B cell (primary cell): ENCODE results near the gene GGA3. TPM values are rescaled to one million over a fixed set of nuclear protein-coding genes. Genes with fewer than 3 reads are reported as not detected.

Source experiments
- ATAC-seq: fragments of 200-7000 bp; cut with Tn5 transposase; one replicate; pipeline ENCODE4 v1.10.0; 2021; ENCODE audit warnings: low read depth, mild to moderate bottlenecking, moderate number of reproducible peaks, moderate library complexity
- CTCF ChIA-PET: fragments of 350-600 bp; sonication (Branson Sonifier 250); formaldehyde crosslinking; loops from one replicate; lab custom pipeline; 2021; ENCODE audit warnings: antibody characterized with exemption, inconsistent platforms; lab: Charles Lee
- POLR2A ChIA-PET: fragments of 350-600 bp; sonication (Branson Sonifier 250); formaldehyde crosslinking; loops from one replicate; lab custom pipeline; 2021; ENCODE audit warnings: antibody characterized with exemption; lab: Charles Lee
- DNase-seq: peaks from one replicate; pipeline ENCODE4 v3.0.0; 2013
- H2AFZ ChIP-seq: 2 replicates; pipeline ENCODE4 v1.6.1; 2012; ENCODE audit warnings: mild to moderate bottlenecking, low read depth, low read length; ENCODE audit not compliant: insufficient read depth, poor library complexity, severe bottlenecking
- H3K27ac ChIP-seq, 2 donors: 1 replicate in 1 of 2; 2 replicates in 1 of 2; pipeline ENCODE4 v1.5.1; 2012 to 2013; ENCODE audit warnings: low read length in 2 of 2, mild to moderate bottlenecking in 2 of 2, moderate library complexity in 1 of 2
- H3K27me3 ChIP-seq, 4 experiments: fragments of 200-600 bp in 1 of 4; sonication (generic) in 1 of 4; replicated peaks in 1 of 4; 1 replicate in 2 of 4; 2 replicates in 2 of 4; pipeline versions ENCODE4 v1.6.1 to v1.7.0; 2013 to 2016; ENCODE audit warnings: low read length in 3 of 4, mild to moderate bottlenecking in 2 of 4, mixed read lengths in 1 of 4, moderate library complexity in 1 of 4; ENCODE audit not compliant: insufficient read depth in 4 of 4, control insufficient read depth in 3 of 4; ENCODE audit errors: control extremely low read depth in 1 of 4
- H3K36me3 ChIP-seq, 2 experiments: replicated peaks in 1 of 2; 1 replicate in 1 of 2; 2 replicates in 1 of 2; pipeline versions ENCODE4 v1.6.1 to v1.7.1; 2013; ENCODE audit warnings: low read length in 1 of 2; ENCODE audit not compliant: insufficient read depth in 2 of 2, control insufficient read depth in 1 of 2; ENCODE audit errors: control extremely low read depth in 1 of 2, extremely low read depth in 1 of 2
- H3K4me1 ChIP-seq, 2 donors: fragments of 200-600 bp in 1 of 2; sonication (generic) in 1 of 2; 1 replicate in 1 of 2; 2 replicates in 1 of 2; pipeline versions ENCODE4 v1.5.1 to v1.6.1; 2013 to 2017; ENCODE audit warnings: low read length in 2 of 2; ENCODE audit not compliant: control insufficient read depth in 2 of 2, insufficient read depth in 2 of 2
- H3K4me2 ChIP-seq: replicated peaks from 2 replicates; pipeline ENCODE3; 2012; ENCODE audit warnings: mild to moderate bottlenecking, low read depth, low read length; ENCODE audit not compliant: poor library complexity, severe bottlenecking
- H3K4me3 ChIP-seq, 5 experiments: fragments of 200-600 bp in 1 of 5; sonication (generic) in 1 of 5; 1 replicate in 3 of 5; 2 replicates in 2 of 5; pipeline versions ENCODE4 v1.5.1 to v1.7.0; 2011 to 2016; ENCODE audit warnings: low read length in 4 of 5, mild to moderate bottlenecking in 4 of 5, low read depth in 2 of 5, control low read depth in 1 of 5, moderate library complexity in 1 of 5; ENCODE audit not compliant: insufficient read depth in 1 of 5; ENCODE audit errors: control extremely low read depth in 1 of 5, extremely low read depth in 1 of 5
- H3K79me2 ChIP-seq: fragments of 200-600 bp; sonication (generic); one replicate; pipeline ENCODE4 v1.6.0; 2016; ENCODE audit warnings: low read length; ENCODE audit not compliant: control insufficient read depth, insufficient read depth
- H3K9ac ChIP-seq: fragments of 200-600 bp; sonication (generic); 2 replicates; pipeline ENCODE4 v1.6.1; 2017; ENCODE audit warnings: mild to moderate bottlenecking, low read length, moderate library complexity
- H3K9me3 ChIP-seq, 3 donors: one replicate each; pipeline versions ENCODE4 v1.6.1 to v1.7.1; 2013; ENCODE audit warnings: low read length in 2 of 3; ENCODE audit not compliant: control insufficient read depth in 2 of 3, insufficient read depth in 1 of 3; ENCODE audit errors: control extremely low read depth in 1 of 3
- H4K20me1 ChIP-seq: 2 replicates; pipeline ENCODE4 v1.6.0; 2012; ENCODE audit warnings: mild to moderate bottlenecking, low read length; ENCODE audit not compliant: insufficient read depth, control insufficient read depth, poor library complexity, severe bottlenecking
- H3K27ac Mint-ChIP-seq: one replicate; pipeline ENCODE4 v1.8.0; 2021; ENCODE audit warnings: mixed read lengths
- H3K27me3 Mint-ChIP-seq: one replicate; pipeline ENCODE4 v1.8.0; 2021; ENCODE audit warnings: mixed read lengths
- H3K4me1 Mint-ChIP-seq: one replicate; pipeline ENCODE4 v1.8.0; 2021; ENCODE audit warnings: mixed read lengths
- H3K4me3 Mint-ChIP-seq: one replicate; pipeline ENCODE4 v1.8.0; 2021; ENCODE audit warnings: mixed read lengths
- H3K9me3 Mint-ChIP-seq: one replicate; pipeline ENCODE4 v1.8.0; 2022; ENCODE audit warnings: mixed read lengths; ENCODE audit not compliant: insufficient read depth
- CTCF ChIP-seq: fragments of 200-600 bp; IDR thresholded peaks from one replicate; pipeline ENCODE4 v1.8.0; 2022; ENCODE audit warnings: antibody characterized with exemption, mild to moderate bottlenecking
- EZH2 ChIP-seq: IDR thresholded peaks from 2 replicates; pipeline ENCODE4 v1.6.1; 2012; ENCODE audit warnings: borderline replicate concordance, low read depth, mild to moderate bottlenecking, moderate library complexity, low read length; ENCODE audit not compliant: insufficient read depth, poor library complexity, severe bottlenecking
- WGBS: methylation state at CpG from one replicate; pipeline ENCODE4 v1.1.5; 2013; ENCODE audit warnings: missing lambda C conversion rate; ENCODE audit not compliant: insufficient coverage; 5-methylcytosine and 5-hydroxymethylcytosine counted together
- intact Hi-C: fragments of 100-400 bp; cut with micrococcal nuclease; formaldehyde crosslinking; loops from one replicate; pipeline ENCODE4 v1.10.0; 2022
- polyA plus RNA-seq: library from polyadenylated mRNA; depleted of rRNA; stranded (reverse); fragments of >200 nt; gene quantifications from 2 replicates; pipeline ENCODE4 v1.2.3, GENCODE V29; 2012
- total RNA-seq, 2 donors: library from RNA; stranded (reverse); fragments of 120-200 nt in 1 of 2; gene quantifications; 1 replicate in 1 of 2; 2 replicates in 1 of 2; pipeline versions ENCODE4 v1.2.3 to v1.2.4, GENCODE V29; 2013 to 2022

GGA3 gene
- total and polyA plus RNA-seq, 2 donors (not counting 1 experiment from before 2014, with no cell fraction given) = 109 to 135 TPM

GRCh38 chr17:75271233-75271954, 10.0 kb upstream of the GGA3 start:
- H3K27ac Mint-ChIP-seq = peak overlapping the region; percentile 82
- POLR2A ChIA-PET = interaction anchor here (0.5 to 4.2 kb wide), 20 partner anchors 10 to 586 kb away, joined by 3 to 40 read pairs (median 4); partner anchors contain the start of genes GGA3, GRB2, MRPS7 and NUP85

More at GRCh38 chr17:75271233-75271954, 10.0 kb upstream of the GGA3 start:
- CTCF ChIA-PET = interaction anchor here (0.6 to 3.7 kb wide), 40 partner anchors 10 to 492 kb away, joined by 3 to 62 read pairs (median 4); partner anchors contain the start of genes FDXR, GGA3, GRB2 and LLGL2
- peaks cover 17 to 28% of the 10 kb centered on the region in 2 donors for H3K4me1 ChIP-seq
- peaks cover 23% of the 10 kb centered on the region for H3K79me2 ChIP-seq
- H3K27me3 ChIP-seq = no peaks in the 10 kb centered on the region
- no peaks in the 10 kb centered on the region for H3K9me3 ChIP-seq
- peak overlapping the region; percentile 93 for H2AFZ ChIP-seq
- H3K36me3 ChIP-seq = peaks cover 0 to 19% of the 10 kb centered on the region in 2 experiments
- peak overlapping the region; percentile 78 to 83 for H3K27ac ChIP-seq
- Mint-ChIP-seq H3K27me3 (no peaks in the 10 kb centered on the region), H3K9me3 (no peaks in the 10 kb centered on the region), H3K4me1 (peaks cover 23% of the 10 kb centered on the region), H3K4me3 (peak overlapping the region; percentile 88)
- peak overlapping the region; percentile 26 to 93 (median 74) for H3K4me3 ChIP-seq
- H3K4me2 ChIP-seq = peak overlapping the region; percentile 95
- H3K9ac ChIP-seq = peak overlapping the region; percentile 88
- peak; percentile 90 for ATAC-seq
- peak; percentile 94 for DNase-seq
- intact Hi-C loops = loop anchor here (1.0 to 2.0 kb wide), 8 partner anchors 10 to 310 kb away; partner anchors contain the start of genes GGA3, GRB2, MRPS7 and NUP85
- TF ChIP-seq EZH2 (no peak), CTCF (peak; percentile 73)
- H4K20me1 ChIP-seq = no peaks in the 10 kb centered on the region
- under 1% methylated on average over 74 of the region's 74 CpGs for WGBS
